Fibroblast of lung (primary cell): Measurements from ENCODE around the gene NDUFAF2.

Source experiments
- EZH2 ChIP-seq: IDR thresholded peaks from 2 replicates; pipeline ENCODE4 v1.5.1; 2012; ENCODE audit warnings: low read length, control low read depth, mild to moderate bottlenecking; ENCODE audit errors: missing control alignments
- TF ChIP-seq, protein P1 (sequence below), 2 donors: IDR thresholded peaks in 1 of 2; conservative IDR thresholded peaks in 1 of 2; 1 replicate in 1 of 2; 2 replicates in 1 of 2; pipeline ENCODE4 v1.5.1; 2011 to 2012; ENCODE audit warnings: low read length in 2 of 2, control low read depth in 1 of 2, inconsistent platforms in 1 of 2, low read depth in 1 of 2, mild to moderate bottlenecking in 1 of 2

DNA sequence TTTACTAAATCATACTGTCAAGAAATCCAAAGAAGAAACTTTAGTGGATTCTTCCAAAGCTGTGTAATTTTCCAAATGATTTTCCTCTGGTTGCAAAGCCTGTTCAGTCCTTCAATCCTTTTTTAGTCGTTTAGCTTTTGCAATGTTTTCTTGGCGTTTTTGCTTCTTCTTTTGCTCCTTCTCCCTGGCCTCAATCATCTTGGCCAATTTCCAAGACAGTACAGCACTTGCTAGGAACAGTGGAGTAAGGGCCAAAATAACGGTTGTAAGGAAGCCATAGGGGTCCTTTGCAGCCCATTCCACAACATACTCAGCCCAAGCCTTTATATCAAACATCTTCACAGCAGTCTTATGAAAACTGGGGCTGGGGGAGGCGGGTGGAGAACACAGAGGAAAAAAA is 214.8 kb downstream of the NDUFAF2 start:
- TF ChIP-seq, protein P1, sequence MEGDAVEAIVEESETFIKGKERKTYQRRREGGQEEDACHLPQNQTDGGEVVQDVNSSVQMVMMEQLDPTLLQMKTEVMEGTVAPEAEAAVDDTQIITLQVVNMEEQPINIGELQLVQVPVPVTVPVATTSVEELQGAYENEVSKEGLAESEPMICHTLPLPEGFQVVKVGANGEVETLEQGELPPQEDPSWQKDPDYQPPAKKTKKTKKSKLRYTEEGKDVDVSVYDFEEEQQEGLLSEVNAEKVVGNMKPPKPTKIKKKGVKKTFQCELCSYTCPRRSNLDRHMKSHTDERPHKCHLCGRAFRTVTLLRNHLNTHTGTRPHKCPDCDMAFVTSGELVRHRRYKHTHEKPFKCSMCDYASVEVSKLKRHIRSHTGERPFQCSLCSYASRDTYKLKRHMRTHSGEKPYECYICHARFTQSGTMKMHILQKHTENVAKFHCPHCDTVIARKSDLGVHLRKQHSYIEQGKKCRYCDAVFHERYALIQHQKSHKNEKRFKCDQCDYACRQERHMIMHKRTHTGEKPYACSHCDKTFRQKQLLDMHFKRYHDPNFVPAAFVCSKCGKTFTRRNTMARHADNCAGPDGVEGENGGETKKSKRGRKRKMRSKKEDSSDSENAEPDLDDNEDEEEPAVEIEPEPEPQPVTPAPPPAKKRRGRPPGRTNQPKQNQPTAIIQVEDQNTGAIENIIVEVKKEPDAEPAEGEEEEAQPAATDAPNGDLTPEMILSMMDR (conservative IDR thresholded peaks at IDR 0.05 in 1 of 2, IDR thresholded peaks at IDR 0.05 in 1 of 2; ENCODE audit: low read depth in 1 of 2, low read length in 2 of 2), result no peak
- TF ChIP-seq EZH2, result no peak
